Muscle of back (tissue), 11 donors: Measurements from ENCODE around the gene DENND1A. TPM values are rescaled to one million over a fixed set of nuclear protein-coding genes. Genes with fewer than 3 reads are reported as not detected.
A peak's percentile ranks its signal among the peaks of the same experiment; 100 is the strongest.

Experiments
- DNase-seq, 3 donors: peaks; one replicate each; pipeline versions ENCODE4 v3.0.0 to v3.0.0-alpha.2; 2013
- polyA plus RNA-seq, 10 donors: library from polyadenylated mRNA; unstranded; fragments of 120-200 nt; gene quantifications; one replicate each; pipeline ENCODE4 v1.2.1, GENCODE V29; 2013; ENCODE audit not compliant: insufficient read length in 10 of 10

The DENND1A gene
- polyA plus RNA-seq, 10 donors, result 10.9 to 15.4 (median 13.8) TPM

DNA sequence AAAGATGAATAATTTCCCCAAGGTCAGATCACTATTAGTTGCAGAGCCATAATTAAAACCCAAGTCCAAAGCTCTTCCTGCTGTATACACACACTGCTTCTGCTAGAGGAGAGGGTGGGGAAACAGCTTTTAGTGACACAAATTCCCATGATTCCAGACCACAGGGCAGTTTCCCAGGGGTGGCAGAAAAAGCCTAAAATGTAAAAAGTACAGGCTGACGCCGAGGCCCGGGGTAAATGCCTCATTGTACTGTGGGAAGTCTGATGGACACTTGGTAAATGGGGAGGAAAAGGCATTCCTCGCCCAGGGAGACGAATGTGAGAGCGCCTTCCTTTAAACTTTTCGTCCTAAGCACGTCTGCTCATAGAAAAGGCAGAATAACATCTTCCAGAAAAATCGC, 65.7 kb downstream of the DENND1A start:
- no peak for DNase-seq

DNA sequence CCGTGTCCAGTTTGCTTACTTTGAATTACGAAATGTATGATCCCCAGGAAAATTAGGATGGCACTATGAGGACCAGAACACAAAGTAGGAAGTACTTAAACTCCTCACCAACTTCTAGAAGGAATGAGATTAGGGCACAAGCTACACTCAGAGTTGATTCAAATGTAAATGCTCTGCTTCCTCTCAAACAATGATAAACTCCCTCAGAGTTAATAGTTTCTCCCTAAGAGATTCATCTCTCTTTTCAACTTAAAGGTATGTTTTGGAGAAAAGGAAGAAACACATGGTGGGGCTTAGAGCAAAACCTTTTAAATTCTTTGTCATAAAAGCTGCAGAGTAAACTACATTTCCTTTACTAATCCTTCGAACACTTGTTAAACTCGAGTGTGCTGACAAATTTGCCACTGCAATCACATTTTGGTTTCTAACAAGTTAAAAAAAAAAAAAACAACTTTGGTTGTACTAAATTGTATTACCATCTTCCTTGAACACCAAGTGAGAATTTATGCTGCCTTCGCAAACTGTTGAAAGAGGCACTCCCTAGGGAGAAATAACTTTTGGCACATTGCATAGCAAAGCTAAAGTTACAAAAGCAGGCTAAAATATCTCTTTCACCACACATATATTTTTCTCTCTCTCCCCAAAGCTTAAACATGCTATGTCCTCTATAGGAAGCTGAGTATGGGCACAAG, 66.6 kb downstream of the DENND1A start:
- peak; percentile 40 to 67 (median 44) for DNase-seq

DNA sequence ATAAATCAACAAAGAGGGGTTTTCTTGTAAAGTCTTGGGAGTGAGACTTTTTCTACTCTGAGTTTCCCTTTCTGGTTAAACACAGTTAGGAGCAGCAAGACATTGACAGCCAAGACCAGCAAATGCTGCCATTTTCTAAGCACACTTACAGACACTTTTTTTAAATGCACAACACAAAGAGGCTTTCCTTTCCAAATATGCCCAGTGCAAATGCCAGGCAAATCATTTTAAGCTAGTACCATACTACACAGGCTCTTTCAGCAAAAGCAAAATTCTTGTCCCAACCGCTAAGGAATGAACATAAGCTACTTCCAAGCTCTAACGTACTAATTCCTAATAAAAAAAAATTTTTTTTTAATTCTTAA, 68.2 kb downstream of the DENND1A start:
- no peak for DNase-seq

DNA sequence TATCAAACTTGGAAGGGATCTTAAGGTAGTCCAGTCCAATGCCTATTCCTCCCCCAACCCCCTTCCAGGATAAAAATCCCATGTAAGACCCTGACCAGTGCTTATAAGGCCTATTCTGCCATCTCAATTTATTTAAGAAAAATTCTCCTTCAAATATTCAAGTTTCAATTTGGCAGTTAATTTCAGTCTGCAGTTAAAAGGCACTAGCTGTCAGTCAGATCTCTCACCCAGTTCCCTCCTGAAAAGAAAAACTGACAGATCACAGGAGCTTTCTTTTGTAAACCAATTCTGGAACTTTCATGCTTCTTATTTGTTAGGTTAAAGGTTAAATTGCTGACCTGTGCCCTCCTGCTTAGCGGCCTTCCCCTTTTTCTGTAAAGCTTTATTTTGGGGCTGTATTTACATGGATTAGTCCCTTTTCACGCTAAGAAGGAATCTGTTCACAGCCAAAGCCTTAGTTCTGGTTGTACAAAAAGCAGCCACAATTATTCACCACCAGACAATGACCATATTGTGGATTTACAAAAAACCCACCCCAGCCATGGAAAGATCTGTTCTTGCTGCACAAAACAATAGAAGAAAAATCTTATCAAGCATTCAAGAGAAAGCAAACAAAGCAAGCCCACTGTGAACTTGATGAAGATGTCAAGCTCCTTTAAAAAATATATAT, 68.7 kb downstream of the DENND1A start:
- no peak for DNase-seq

DNA sequence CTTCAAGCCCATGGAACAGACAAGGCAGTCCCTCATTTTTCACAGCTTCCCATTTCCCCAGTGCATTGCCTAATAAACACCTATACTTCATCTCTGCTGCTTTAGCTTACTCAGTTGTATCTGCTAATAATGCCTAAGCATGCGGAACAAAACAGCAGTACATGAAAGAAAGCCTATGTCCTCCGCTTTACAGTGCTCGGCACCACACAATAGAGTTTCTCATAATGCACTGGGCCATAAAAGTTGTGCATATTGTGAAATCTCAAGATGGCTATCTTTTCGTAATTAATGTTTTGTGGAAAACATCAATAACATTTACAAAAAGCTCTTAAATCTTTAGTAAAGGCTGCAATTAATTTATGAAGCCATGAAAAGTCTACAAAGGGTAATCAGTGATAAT, 69.3 kb downstream of the DENND1A start:
- no peak for DNase-seq

DNA sequence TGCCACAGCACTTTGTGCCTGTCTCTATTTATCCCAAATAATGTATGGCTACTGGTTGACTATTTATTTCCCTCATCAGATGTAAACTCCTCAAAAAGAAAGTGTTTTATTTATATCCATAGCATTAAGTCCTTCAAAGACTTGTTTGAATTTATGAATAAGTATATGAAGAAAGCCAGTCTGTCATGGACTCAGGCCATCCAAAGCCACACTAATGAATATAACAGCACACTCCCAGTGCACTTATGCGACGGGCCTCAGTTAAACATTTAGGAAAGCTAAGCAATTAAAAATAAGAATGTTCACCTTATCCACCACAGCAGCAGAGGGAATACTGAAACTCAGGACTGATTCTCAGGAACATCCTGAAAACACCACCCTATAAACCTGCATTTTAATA, 77.5 kb downstream of the DENND1A start:
- no peak for DNase-seq

DNA sequence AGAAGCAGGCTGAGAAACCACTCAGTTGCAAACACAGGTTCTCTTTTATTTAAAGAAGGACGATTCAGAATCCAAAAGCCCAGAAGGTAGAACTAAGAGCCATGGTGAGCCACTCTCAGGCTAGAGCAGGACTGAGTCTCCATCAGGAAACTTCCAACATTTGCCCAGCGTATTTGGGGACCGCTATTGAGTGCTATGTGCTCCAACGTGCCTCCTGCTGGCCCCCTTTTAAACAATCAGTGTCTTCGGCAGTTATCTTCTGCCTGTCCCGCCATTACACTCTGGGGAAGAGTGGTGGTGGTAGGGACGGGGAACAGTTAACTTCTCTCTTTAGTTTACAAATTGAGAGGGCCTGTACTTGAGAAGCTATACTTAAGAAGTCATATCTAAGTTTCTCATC, 78.1 kb downstream of the DENND1A start:
- no peak for DNase-seq

DNA sequence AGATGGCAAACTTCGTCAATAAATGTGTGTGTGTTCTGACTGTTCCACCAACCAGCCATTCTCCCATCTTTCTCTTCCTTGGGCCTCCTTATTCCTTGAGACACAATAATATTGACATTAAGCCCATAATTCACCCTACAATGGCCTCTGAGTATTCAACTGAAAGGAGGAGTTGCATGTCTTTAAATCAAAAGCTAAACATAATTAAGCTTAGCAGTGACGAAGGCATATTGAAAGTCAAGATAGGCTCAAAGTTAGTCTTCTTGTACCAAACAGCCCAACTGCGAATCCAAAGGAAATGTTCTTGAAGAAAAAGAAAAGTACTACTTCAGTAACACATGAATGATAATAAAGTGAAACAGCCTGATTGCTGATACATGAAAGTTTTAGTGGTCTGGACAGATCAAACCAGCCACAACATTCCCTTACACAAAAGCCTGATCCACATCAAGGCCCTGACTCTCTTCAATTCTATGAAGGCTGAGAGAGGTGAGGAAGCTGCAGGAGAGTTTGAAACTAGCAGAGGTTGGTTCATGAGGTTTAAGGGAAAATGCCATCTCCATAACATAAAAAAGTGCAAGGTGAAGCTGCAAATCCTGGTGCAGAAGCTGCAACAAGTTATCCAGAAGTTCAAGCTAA, 81.4 kb downstream of the DENND1A start:
- no peak for DNase-seq

DNA sequence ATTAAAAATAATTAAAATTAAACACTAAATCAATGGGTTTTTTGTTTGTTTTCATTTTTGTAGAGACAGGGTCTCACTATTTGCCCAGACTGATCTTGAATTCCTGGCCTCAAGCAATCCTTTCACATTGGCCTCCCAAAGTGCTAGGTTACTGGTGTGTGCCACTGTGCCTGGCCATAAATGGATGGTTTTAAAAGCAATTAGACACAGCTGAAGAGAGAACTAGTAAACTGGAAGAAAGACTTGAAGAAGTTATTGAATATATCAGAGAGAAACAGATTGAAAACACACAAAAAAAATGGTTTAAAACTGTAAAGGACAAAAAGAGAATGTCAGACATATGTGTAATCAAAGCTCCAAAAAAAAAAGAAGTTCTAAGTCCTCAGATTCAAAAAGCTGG, 83.0 kb downstream of the DENND1A start:
- DNase-seq, result no peak

DNA sequence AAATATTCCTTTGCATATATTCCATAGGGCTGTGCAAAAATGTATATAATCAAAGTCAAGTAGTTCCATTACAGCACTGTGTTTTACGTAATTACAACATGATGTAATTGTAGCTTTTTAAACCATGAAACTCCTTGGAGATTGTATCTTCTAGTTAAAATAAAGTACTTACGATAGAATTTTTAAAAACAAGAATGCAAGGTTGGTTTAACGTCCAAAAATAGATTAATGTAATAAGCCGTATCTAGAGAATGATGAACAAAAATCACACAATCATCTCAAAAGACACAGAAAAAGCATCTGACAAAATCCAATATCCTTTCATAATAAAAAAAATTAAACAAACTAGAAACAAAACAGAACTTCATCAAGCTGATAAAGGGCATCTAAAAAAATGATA, 86.2 kb downstream of the DENND1A start:
- DNase-seq, result no peak

DNA sequence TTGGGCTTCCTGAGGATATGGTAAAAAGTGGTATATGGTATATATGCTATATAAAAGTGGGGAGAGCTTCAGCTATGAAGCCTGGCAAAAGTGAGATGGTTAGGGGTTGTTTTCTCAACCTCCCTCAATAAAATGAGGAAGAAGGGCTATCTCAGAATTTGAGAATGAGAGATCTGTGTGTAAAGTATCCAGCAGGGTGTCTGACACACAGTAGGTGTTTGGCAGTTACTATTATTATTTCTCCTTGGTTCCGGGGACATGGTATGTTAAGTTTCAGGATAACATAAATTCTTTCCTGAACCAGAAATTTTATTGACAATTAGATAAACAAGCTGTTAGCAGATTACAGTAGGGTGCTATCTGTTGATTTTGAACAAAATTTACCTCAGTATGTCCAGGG, 94.1 kb downstream of the DENND1A start:
- DNase-seq, result no peak

DNA sequence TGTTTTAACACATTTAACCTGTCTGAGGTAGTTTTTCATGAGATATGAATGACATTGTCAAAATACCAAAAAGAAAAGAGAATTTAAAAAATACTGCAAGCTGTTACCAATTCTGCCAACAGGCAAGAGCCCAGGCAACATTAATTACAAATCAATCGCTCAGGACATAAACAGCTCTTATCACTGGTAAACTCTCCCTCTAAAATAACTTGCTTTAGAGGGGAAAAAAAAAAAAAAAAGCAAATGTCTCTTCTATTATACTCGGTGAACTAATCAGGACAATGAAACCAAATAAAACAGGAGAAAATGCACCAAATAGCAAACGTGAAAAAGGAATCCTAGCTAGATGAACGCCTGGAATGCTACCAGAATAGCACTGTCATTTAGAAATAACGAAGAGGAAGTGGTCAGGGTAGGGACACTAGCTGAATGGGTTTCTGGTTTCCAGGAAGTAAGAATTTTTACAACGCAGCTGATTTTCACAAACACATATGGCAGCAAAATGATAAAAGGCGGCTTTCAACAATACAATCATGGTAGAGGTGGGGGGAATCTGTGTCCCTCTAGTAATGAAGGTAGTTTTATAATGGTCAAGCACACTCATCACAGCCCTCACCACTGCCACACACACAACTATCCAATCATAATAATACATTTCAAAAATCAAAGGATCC, 94.9 kb downstream of the DENND1A start:
- peak; percentile 30 to 55 (median 30) for DNase-seq

DNA sequence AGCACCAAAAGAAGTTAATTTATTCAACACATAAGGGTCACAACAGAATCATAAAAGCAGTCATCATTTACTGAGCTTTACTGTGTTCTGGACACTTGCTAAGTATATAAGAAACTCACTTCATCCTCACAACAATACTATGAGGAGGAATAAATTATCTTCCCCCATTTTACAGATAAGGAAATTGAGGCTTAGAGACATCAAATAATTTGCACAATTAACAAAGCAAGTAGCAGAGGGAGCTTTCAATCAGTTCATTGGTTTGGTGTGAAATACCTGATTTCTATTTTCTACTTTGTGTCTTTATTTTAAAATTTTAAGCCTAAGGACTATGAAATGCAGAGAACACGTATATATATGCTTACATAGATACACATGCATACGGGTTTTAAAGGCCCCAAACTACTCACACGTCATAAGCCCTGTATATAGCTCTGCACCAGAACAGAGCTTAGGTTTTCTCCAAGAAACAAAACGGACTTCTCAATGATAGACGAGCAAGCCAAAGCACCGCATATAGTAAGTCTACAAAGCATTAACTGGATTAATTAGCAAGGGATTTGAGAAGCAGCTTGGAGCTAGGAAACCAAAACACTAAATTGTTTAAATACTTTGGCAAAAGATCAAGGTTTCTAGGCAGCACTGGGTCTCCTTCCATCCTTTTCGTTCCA, 95.6 kb downstream of the DENND1A start:
- DNase-seq, result peak in 1 of 3 donors; percentile 24

DNA sequence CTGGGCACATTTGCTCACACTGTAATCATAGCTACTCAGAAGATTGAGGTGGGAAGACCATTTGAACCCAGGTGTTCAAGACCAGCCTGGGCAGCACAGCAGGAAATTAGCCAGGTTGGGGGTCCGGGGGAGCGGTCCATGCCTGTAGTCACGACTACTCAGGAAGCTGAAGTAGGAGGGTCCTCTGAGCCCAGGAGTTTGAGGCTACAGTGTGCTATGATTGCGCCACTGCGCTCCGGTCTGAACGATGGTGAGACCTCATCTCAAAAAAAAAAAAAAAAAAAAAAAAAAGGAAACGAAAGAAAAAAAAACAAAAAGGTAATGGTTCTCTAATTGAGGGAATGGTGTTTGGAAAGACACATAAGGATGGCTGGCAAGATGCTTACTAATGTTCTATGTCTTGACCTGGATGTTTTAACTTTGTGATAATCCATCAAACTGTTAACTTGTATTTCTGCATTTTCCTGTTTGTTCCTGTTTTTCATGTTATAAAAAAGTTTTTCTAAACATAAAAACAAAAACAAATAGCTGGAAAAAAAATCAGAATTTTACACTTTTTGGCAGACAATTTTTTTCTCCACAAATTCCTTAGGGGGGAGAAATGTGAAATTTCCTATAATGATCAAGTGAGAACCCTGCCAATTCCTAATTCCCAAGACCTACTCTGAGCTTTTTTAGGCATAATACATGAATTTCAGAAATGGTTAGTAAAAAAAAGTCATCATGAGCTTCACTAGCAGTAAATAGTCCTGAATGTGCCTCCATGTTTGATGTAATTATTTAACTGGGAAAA, 96.9 kb downstream of the DENND1A start:
- DNase-seq, result peak in 2 of 3 donors; percentile 22 to 46

DNA sequence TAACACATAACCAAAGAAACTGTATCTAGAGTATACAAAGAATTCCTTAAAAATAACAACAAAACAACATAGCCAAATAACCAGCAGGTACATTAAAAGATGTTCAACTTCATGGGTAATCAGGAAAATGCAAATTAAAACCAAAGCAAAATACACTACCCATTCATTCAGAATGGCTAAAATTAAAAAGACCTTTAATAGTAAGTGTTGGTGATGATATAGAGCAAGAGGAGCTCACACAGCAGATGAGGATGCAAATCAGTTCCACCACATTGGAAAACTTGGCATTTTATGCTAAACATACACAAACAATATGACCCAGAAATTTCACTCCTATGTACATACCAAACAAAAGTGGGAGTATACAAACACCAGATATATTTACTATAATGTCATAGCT, 97.8 kb downstream of the DENND1A start:
- DNase-seq, result no peak

DNA sequence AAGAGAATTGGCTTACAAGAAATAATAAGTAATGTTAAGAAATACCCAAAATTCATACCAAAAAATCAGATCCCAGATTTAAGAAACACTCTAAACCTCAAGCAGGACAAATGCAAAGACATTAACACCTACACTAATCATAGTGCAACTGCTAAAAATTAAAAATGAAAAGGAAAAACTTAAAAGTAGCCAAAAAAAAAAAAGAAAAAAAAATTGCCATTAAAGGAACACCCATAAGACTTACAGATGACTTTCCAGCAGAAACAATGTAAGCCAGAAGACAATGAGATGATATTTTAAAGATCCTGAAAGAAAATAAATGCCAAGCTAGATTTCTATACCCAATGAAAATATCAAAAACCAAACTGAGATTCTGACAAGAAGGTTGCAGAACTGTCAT, 101.5 kb downstream of the DENND1A start:
- no peak for DNase-seq

DNA sequence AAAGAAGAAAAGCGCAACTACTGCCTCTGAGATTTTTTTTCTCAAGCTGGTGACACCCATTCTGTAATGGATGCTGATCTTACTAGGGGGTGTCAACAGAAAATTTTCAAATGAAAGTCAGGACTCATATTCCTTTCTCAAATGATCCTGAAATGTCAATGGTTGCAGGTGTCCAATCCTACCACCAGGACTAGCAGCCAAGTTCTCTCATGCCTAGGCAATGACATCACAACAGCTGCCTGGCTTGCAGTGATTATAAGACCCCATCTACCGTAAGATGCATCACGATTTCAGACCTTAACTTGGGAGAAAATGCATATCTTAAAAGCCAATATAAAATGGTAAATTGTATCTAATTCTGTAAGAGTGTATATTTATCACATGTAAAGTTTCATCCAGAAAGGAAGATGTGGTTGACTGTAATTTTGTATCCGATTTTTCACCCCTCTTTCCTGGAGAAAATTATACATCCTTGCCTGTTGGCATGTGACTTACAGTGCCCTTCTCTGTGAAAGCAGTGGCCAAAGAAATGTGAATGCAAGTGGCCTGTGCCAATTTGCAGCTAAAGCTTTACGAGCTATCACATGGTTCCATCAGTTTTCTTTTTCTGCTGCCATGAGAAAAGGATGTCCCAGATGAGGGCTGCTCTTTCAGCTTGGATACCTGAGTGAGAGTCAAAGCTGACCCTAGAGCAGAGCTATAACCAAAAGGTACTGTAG, 104.4 kb downstream of the DENND1A start:
- peak; percentile 53 to 78 (median 60) for DNase-seq

DNA sequence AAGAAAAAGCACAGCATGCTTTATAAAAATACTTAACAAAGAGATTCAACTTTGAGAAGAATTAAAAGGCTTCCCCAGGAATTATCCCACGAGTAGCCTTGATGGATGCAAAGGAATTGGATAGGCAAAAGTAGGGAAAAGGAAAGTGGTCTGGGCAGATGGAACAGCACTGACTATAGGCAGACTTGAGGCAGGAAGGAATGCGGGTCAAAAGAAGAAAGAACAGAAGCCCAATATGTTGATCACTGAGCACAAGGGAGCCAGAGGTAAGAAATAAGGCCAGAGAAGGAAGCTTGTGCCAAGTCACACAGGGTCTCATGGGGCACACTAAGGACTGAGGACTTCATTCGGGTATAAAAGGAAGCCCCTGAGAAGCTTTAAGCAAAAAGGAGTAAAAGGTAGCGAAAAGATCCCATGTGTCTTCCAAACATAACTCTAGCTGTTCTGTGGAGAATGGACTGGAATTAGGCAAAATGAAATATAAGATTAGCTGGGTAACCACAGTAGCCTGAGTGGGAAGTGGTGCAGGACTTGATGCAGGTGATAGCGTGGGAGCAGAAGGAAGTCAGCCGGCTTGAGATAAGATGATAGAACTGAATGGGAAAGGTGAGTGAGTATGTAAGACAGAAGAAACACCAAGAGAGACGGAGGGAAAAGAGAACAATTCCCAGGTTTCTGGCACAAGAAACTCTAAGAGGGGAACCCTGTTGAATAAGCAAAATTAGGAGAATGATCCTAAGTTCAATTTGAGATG, 106.6 kb downstream of the DENND1A start:
- no peak for DNase-seq

DNA sequence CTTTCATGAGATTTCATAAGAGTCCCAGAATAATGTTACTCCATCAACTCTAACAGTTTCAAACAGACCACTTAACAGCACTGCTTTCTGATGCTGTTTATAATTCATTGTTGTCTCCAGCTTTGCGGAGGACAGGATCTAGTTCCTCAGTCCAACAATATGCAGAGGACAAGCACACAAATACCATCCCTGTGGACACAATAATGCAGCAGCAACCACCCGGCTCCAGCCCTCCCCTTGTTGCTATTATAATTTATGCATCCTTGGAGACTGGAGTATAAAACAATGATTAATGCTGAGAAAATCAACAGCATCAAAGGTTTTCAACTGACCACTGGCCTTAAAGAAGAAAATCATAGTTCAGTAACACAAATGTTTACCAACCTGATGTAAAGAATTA, 108.3 kb downstream of the DENND1A start:
- DNase-seq, result no peak

DNA sequence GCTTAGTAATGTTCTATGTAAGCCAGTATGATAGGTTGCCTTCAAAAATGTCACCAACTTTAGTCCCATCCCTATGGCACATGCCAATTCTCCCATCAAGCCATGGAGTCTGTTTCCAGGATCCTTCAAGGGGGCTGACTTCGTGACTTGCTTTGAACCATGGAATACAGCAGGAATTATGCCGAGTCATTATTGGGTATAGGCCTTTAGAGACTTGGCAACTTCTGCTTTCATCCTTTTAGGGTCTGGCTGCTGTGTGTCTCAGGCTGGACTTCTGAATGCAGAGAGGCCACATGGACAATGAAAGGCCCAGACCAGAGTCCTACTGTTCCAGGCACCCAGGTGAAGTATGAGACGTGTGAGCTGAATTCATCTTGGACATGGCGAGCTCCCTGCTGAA, 109.8 kb downstream of the DENND1A start:
- no peak for DNase-seq
